H1 (cell line): ENCODE results near the gene FARS2. TPM values are rescaled to one million over a fixed set of nuclear protein-coding genes. Genes with fewer than 3 reads are reported as not detected.

ENCODE experiments used
- CTCF ChIA-PET: fragments of 300-600 bp; sonication (Branson Sonifier 250); formaldehyde crosslinking; loops from one replicate; lab custom pipeline; 2021; ENCODE audit not compliant: partially characterized antibody; lab: Charles Lee
- POLR2A ChIA-PET: fragments of 300-600 bp; sonication (Branson Sonifier 250); formaldehyde crosslinking; loops from one replicate; lab custom pipeline; 2021; ENCODE audit warnings: inconsistent platforms; ENCODE audit not compliant: partially characterized antibody; lab: Charles Lee
- DNase-seq, 2 experiments: peaks; one replicate each; pipeline versions ENCODE4 v3.0.0 to v3.0.0-alpha.2; 2010 to 2022; ENCODE audit warnings: low spot score in 2 of 2, low read depth in 1 of 2, mixed read lengths in 1 of 2
- FAIRE-seq: peaks from 2 replicates; lab custom pipeline; 2011; peaks lifted over from hg19 to GRCh38; lab: Jason Lieb, UNC
- H2AFZ ChIP-seq: 2 replicates; pipeline ENCODE4 v1.8.1; 2012; ENCODE audit warnings: low read length, inconsistent platforms
- H2AK5ac ChIP-seq: 2 replicates; pipeline ENCODE4 v1.6.1; 2013; ENCODE audit warnings: low read depth, low read length
- H2BK120ac ChIP-seq: replicated peaks from 2 replicates; pipeline ENCODE3; 2013; ENCODE audit warnings: low read depth, low read length, inconsistent platforms
- H2BK12ac ChIP-seq: 2 replicates; pipeline ENCODE4 v1.6.1; 2013; ENCODE audit warnings: low read depth, low read length
- H2BK15ac ChIP-seq: 2 replicates; pipeline ENCODE4 v1.6.1; 2013; ENCODE audit warnings: low read length
- H2BK20ac ChIP-seq: 2 replicates; pipeline ENCODE4 v1.6.1; 2013; ENCODE audit warnings: low read length
- H2BK5ac ChIP-seq: 2 replicates; pipeline ENCODE4 v1.6.1; 2013; ENCODE audit warnings: low read depth, low read length
- H3K14ac ChIP-seq: 2 replicates; pipeline ENCODE4 v1.6.1; 2013; ENCODE audit warnings: inconsistent platforms; ENCODE audit not compliant: insufficient read length
- H3K18ac ChIP-seq: 2 replicates; pipeline ENCODE4 v1.6.1; 2013; ENCODE audit warnings: low read length; ENCODE audit errors: extremely low read depth
- H3K23ac ChIP-seq: 2 replicates; pipeline ENCODE4 v1.6.1; 2013; ENCODE audit warnings: inconsistent platforms; ENCODE audit not compliant: insufficient read length
- H3K23me2 ChIP-seq: 2 replicates; pipeline ENCODE4 v1.6.1; 2013; ENCODE audit warnings: low read depth, low read length
- H3K27ac ChIP-seq: 2 replicates; pipeline ENCODE4 v1.6.1; 2011; ENCODE audit warnings: low read depth, low read length, inconsistent platforms
- H3K27me3 ChIP-seq, 4 experiments: replicated peaks in 1 of 4; 1 replicate in 1 of 4; 2 replicates in 3 of 4; pipeline versions ENCODE4 v1.6.1 to v1.8.1; 2011 to 2013; ENCODE audit warnings: low read length in 3 of 4, mild to moderate bottlenecking in 3 of 4, inconsistent platforms in 2 of 4, mixed read lengths in 2 of 4, moderate library complexity in 1 of 4; ENCODE audit not compliant: control insufficient read depth in 3 of 4, insufficient read depth in 3 of 4; ENCODE audit errors: extremely low read depth in 1 of 4
- H3K36me3 ChIP-seq, 4 experiments: 2 replicates each; pipeline versions ENCODE4 v1.6.1 to v1.8.1; 2011 to 2013; ENCODE audit warnings: mild to moderate bottlenecking in 4 of 4, low read length in 3 of 4, moderate library complexity in 2 of 4, control low read depth in 1 of 4, inconsistent platforms in 1 of 4; ENCODE audit not compliant: insufficient read depth in 4 of 4, control insufficient read depth in 2 of 4
- H3K4ac ChIP-seq: replicated peaks from 2 replicates; pipeline ENCODE3; 2013; ENCODE audit warnings: low read length, low read depth, mixed read lengths, inconsistent platforms; ENCODE audit not compliant: insufficient read length
- H3K4me1 ChIP-seq, 4 experiments: replicated peaks in 1 of 4; 1 replicate in 1 of 4; 2 replicates in 3 of 4; pipeline versions ENCODE4 v1.6.1 to v1.8.1; 2011 to 2013; ENCODE audit warnings: low read length in 3 of 4, inconsistent platforms in 2 of 4, mixed read lengths in 1 of 4; ENCODE audit not compliant: insufficient read depth in 4 of 4, control insufficient read depth in 3 of 4
- H3K4me2 ChIP-seq, 2 experiments: 2 replicates each; pipeline versions ENCODE4 v1.6.1 to v1.8.1; 2011 to 2013; ENCODE audit warnings: low read depth in 2 of 2, low read length in 2 of 2, control low read depth in 1 of 2, inconsistent platforms in 1 of 2, mild to moderate bottlenecking in 1 of 2; ENCODE audit not compliant: insufficient read depth in 1 of 2
- H3K4me3 ChIP-seq, 4 experiments: fragments of 200-600, 300-600 bp in 1 of 4; sonication (generic), shearing (Covaris generic), sonication (Bioruptor Twin) in 1 of 4; 2 replicates each; pipeline versions ENCODE4 v1.5.1 to v1.8.1; 2011 to 2016; ENCODE audit warnings: low read length in 4 of 4, low read depth in 3 of 4, control low read depth in 2 of 4, inconsistent platforms in 2 of 4, mild to moderate bottlenecking in 2 of 4, mixed read lengths in 1 of 4, moderate library complexity in 1 of 4; ENCODE audit not compliant: insufficient read depth in 2 of 4; ENCODE audit errors: extremely low read depth in 1 of 4
- H3K56ac ChIP-seq: replicated peaks from 2 replicates; pipeline ENCODE3; 2013; ENCODE audit warnings: low read depth, mild to moderate bottlenecking, mixed read lengths, low read length, inconsistent platforms; ENCODE audit not compliant: insufficient read length
- H3K79me1 ChIP-seq: 2 replicates; pipeline ENCODE4 v1.6.1; 2013; ENCODE audit warnings: low read depth, low read length, control low read depth
- H3K79me2 ChIP-seq, 2 experiments: 2 replicates each; pipeline versions ENCODE4 v1.6.1 to v1.8.1; 2012 to 2013; ENCODE audit warnings: low read length in 2 of 2, mild to moderate bottlenecking in 2 of 2, inconsistent platforms in 1 of 2; ENCODE audit not compliant: insufficient read depth in 2 of 2, control insufficient read depth in 1 of 2
- H3K9ac ChIP-seq, 4 experiments: replicated peaks in 1 of 4; 1 replicate in 1 of 4; 2 replicates in 3 of 4; pipeline versions ENCODE4 v1.6.1 to v1.8.1; 2011 to 2013; ENCODE audit warnings: low read depth in 3 of 4, low read length in 3 of 4, control low read depth in 2 of 4, mild to moderate bottlenecking in 2 of 4, moderate library complexity in 2 of 4, inconsistent platforms in 1 of 4; ENCODE audit errors: extremely low read depth in 1 of 4
- H3K9me3 ChIP-seq, 2 experiments: 2 replicates each; pipeline versions ENCODE4 v1.6.1 to v1.8.1; 2012 to 2013; ENCODE audit warnings: mild to moderate bottlenecking in 2 of 2, moderate library complexity in 2 of 2, control low read depth in 1 of 2, inconsistent platforms in 1 of 2, low read depth in 1 of 2, low read length in 1 of 2, mixed read lengths in 1 of 2; ENCODE audit not compliant: insufficient read depth in 2 of 2
- H4K20me1 ChIP-seq, 2 experiments: replicated peaks in 1 of 2; 2 replicates each; pipeline versions ENCODE3 to v1.8.1; 2011 to 2013; ENCODE audit warnings: inconsistent platforms in 2 of 2, low read length in 2 of 2, mild to moderate bottlenecking in 1 of 2; ENCODE audit not compliant: insufficient read depth in 2 of 2, control insufficient read depth in 1 of 2
- H4K5ac ChIP-seq: 2 replicates; pipeline ENCODE4 v1.6.1; 2013; ENCODE audit warnings: low read length, low read depth, mixed read lengths, inconsistent platforms; ENCODE audit not compliant: insufficient read length
- H4K8ac ChIP-seq: 2 replicates; pipeline ENCODE4 v1.8.0; 2013; ENCODE audit warnings: mild to moderate bottlenecking, moderate library complexity, low read length, inconsistent platforms; ENCODE audit not compliant: insufficient read depth; ENCODE audit errors: extremely low read depth
- H4K91ac ChIP-seq: replicated peaks from 2 replicates; pipeline ENCODE3; 2013; ENCODE audit warnings: low read length, mixed read lengths, inconsistent platforms; ENCODE audit not compliant: insufficient read length
- CEBPB ChIP-seq: IDR thresholded peaks from 2 replicates; pipeline ENCODE4 v1.6.1; 2012; ENCODE audit warnings: low read depth, low read length
- KDM5A ChIP-seq: fragments of 200-600 bp; IDR thresholded peaks from 2 replicates; pipeline ENCODE4 v1.7.1; 2012; ENCODE audit warnings: mild to moderate bottlenecking, low read length, inconsistent platforms, mixed read lengths
- RAD21 ChIP-seq, 2 experiments: IDR thresholded peaks in 1 of 2; conservative IDR thresholded peaks in 1 of 2; 2 replicates each; pipeline ENCODE4 v1.6.1; 2011; ENCODE audit warnings: low read depth in 2 of 2, low read length in 2 of 2, improper control_type of control experiment in 1 of 2, inconsistent platforms in 1 of 2, mild to moderate bottlenecking in 1 of 2, moderate library complexity in 1 of 2
- SIX5 ChIP-seq: IDR thresholded peaks from 2 replicates; pipeline ENCODE4 v1.6.1; 2011; ENCODE audit warnings: mild to moderate bottlenecking, low read depth, low read length
- SP4 ChIP-seq: IDR thresholded peaks from 2 replicates; pipeline ENCODE4 v1.6.1; 2012; ENCODE audit warnings: low read length, inconsistent platforms
- polyA plus RNA-seq, 7 experiments: library from polyadenylated mRNA; depleted of rRNA in 3 of 7; stranded (reverse) in 5 of 7; unstranded in 2 of 7; fragments of >200 nt in 5 of 7; fragments of 200-250 nt in 2 of 7; gene quantifications; 1 replicate in 5 of 7; 2 replicates in 1 of 7; 4 replicates in 1 of 7; pipeline versions ENCODE4 v1.2.1 to v1.2.3, GENCODE V29; 2011 to 2013; ENCODE audit warnings: missing spikeins in 2 of 7, mixed read lengths in 2 of 7
- total RNA-seq: library from RNA; stranded (reverse); fragmentation: NEBNext Ultra II Directional; extraction: Animal tissue kit (Norgen Biotek cat#: 25700); gene quantifications from 2 replicates; pipeline ENCODE4 v1.2.1, GENCODE V29; 2021

Gene FARS2
- total and polyA plus RNA-seq, 2 of the 8 experiments (the other 6 are each of a cell fraction or from before 2014, with no cell fraction given), result 11.7 to 14.4 TPM

DNA sequence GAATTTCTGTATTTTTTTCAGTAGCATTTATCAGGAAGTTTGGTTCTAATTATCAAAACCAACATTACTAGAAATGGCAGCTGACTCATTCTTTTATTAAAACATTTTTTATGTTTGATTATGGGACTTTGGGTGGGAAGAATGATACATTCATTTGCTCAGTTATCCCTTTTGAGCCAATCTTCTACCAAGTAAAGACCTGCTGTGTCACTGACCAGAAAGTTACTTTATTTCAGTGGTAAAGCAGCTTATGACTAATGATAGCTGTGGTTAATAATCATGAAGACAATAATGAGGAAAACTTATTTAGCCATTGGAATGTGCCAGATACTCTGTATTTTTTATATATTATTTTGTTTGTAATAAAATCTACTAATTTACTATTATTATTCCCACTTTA, 142.3 kb downstream of the FARS2 start:
- no peak for DNase-seq
- H3K27ac ChIP-seq, result no peak overlapping the region
- no peak overlapping the region for H4K5ac ChIP-seq
- H4K8ac ChIP-seq, result no peak overlapping the region
- ChIA-PET CTCF (interaction anchor here (0.6 to 2.2 kb wide), 14 partner anchors 10 to 373 kb away, joined by 3 to 7 read pairs (median 4); partner anchors contain the start of gene FARS2), POLR2A (no interaction called here)
- H3K79me2 ChIP-seq, result no peaks in the 10 kb centered on the region
- H3K79me1 ChIP-seq, result no peaks in the 10 kb centered on the region; the same call in 1 of the 2 replicates
- no peak overlapping the region for H3K4me3 ChIP-seq
- H3K36me3 ChIP-seq, result no peaks in the 10 kb centered on the region
- H3K4me2 ChIP-seq, result no peak overlapping the region
- H2AK5ac ChIP-seq, result no peak overlapping the region
- FAIRE-seq, result no peak
- no peak overlapping the region for H2BK12ac ChIP-seq
- no peak overlapping the region for H3K18ac ChIP-seq
- H4K91ac ChIP-seq, result no peak overlapping the region
- no peak overlapping the region for H3K23ac ChIP-seq
- H4K20me1 ChIP-seq, result no peaks in the 10 kb centered on the region
- no peaks in the 10 kb centered on the region for H3K9me3 ChIP-seq
- no peak overlapping the region for H3K4ac ChIP-seq
- no peak overlapping the region for H2BK20ac ChIP-seq
- no peak overlapping the region for H3K14ac ChIP-seq
- no peaks in the 10 kb centered on the region for H3K27me3 ChIP-seq
- no peak overlapping the region for H2BK5ac ChIP-seq
- H3K9ac ChIP-seq, result no peak overlapping the region
- H3K23me2 ChIP-seq, result no peaks in the 10 kb centered on the region
- H2AFZ ChIP-seq, result no peak overlapping the region
- H3K4me1 ChIP-seq, result 0 out of 7 replicates have a peak, but pooled peaks cover 0 to 3% (median 0%) of the 10 kb centered on the region in 4 experiments
- no peak overlapping the region for H2BK120ac ChIP-seq
- TF ChIP-seq CEBPB (no peak), SP4 (no peak), SIX5 (no peak), RAD21 (IDR thresholded peaks at IDR 0.05 in 1 of 2, conservative IDR thresholded peaks at IDR 0.05 in 1 of 2; ENCODE audit: low read depth in 2 of 2, low read length in 2 of 2) (no peak), KDM5A (no peak)
- no peak overlapping the region for H3K56ac ChIP-seq
- H2BK15ac ChIP-seq, result no peak overlapping the region
